Measurements from ENCODE around the gene ARID3A. TPM values are rescaled to one million over a fixed set of nuclear protein-coding genes. Genes with fewer than 3 reads are reported as not detected.

Gene ARID3A
- total RNA-seq, 1 experiment from 2014 or later, result 5.6 TPM

DNA sequence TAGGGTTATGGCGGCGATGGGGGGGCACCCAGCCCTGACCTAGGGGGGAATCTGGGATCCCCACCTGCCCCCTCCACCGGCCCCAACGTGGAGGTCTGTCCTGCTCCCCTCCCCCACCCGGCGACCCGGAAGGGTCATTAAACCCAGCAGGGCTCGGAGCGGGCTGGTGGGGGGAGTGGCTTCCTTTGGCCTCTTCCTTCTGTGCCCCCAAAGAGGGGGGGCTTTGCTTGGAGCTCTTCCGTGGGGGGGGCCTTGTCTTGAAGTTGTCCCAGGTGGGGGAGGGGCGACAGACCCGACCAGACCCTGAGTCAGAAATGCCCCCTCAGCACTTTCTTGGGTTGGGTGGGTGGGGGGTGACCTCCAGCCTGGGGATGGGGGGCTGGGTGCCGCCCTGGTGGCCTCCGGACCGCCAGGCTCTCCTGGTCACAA lies 1.5 kb downstream of the ARID3A start:
- H3K9ac ChIP-seq (ENCODE audit: low read length), result no peak overlapping the region
- no peaks in the 10 kb centered on the region for H3K9me2 ChIP-seq (replicated peaks; ENCODE audit: low read length)
- H3K4me2 ChIP-seq (ENCODE audit: low read length), result peak overlapping the region; percentile 90; the same call in 1 of the 2 replicates
- DNase-seq (no peak), ATAC-seq (no peak)
- H3K4me3 ChIP-seq (ENCODE audit: low read length), result peak overlapping the region; percentile 81; the same call in 1 of the 2 replicates
- no peak overlapping the region for H3K27ac ChIP-seq (ENCODE audit: low read length)
- H4K20me1 ChIP-seq (ENCODE audit: low read length), result no peaks in the 10 kb centered on the region
- ChIA-PET POLR2A (ENCODE audit: unreplicated experiment) (no interaction called here), CTCF (no interaction called here)
- no peak overlapping the region for H2AFZ ChIP-seq (ENCODE audit: low read length)
- no peaks in the 10 kb centered on the region for H3F3A ChIP-seq (ENCODE audit: low read length, unreplicated experiment)
- intact Hi-C loops (cut with micrococcal nuclease), result no loop called here
- no peaks in the 10 kb centered on the region for H3K9me3 ChIP-seq (ENCODE audit: low read length)
- BruUV-seq (replicated peaks), result no TSS peak
- H3K36me3 ChIP-seq (ENCODE audit: low read depth, low read length), result no peaks in the 10 kb centered on the region
- TF ChIP-seq, protein P1, sequence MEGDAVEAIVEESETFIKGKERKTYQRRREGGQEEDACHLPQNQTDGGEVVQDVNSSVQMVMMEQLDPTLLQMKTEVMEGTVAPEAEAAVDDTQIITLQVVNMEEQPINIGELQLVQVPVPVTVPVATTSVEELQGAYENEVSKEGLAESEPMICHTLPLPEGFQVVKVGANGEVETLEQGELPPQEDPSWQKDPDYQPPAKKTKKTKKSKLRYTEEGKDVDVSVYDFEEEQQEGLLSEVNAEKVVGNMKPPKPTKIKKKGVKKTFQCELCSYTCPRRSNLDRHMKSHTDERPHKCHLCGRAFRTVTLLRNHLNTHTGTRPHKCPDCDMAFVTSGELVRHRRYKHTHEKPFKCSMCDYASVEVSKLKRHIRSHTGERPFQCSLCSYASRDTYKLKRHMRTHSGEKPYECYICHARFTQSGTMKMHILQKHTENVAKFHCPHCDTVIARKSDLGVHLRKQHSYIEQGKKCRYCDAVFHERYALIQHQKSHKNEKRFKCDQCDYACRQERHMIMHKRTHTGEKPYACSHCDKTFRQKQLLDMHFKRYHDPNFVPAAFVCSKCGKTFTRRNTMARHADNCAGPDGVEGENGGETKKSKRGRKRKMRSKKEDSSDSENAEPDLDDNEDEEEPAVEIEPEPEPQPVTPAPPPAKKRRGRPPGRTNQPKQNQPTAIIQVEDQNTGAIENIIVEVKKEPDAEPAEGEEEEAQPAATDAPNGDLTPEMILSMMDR (conservative IDR thresholded peaks at IDR 0.05; ENCODE audit: low read depth, low read length), result no peak
- TF ChIP-seq EZH2 (IDR thresholded peaks at IDR 0.05; ENCODE audit: low read length, unreplicated experiment), result no peak
- TF ChIP-seq EZH2phosphoT487 (IDR thresholded peaks at IDR 0.05; ENCODE audit: borderline replicate concordance, low read length), result no peak
- 0 out of 2 replicates have a peak, but pooled peaks cover 3% of the 10 kb centered on the region for H3K79me2 ChIP-seq (ENCODE audit: low read length)
- no peaks in the 10 kb centered on the region for H3K27me3 ChIP-seq (ENCODE audit: low read length)
- H3K4me1 ChIP-seq (ENCODE audit: insufficient read depth, low read length), result no peaks in the 10 kb centered on the region; the same call in 1 of the 2 replicates

DNA sequence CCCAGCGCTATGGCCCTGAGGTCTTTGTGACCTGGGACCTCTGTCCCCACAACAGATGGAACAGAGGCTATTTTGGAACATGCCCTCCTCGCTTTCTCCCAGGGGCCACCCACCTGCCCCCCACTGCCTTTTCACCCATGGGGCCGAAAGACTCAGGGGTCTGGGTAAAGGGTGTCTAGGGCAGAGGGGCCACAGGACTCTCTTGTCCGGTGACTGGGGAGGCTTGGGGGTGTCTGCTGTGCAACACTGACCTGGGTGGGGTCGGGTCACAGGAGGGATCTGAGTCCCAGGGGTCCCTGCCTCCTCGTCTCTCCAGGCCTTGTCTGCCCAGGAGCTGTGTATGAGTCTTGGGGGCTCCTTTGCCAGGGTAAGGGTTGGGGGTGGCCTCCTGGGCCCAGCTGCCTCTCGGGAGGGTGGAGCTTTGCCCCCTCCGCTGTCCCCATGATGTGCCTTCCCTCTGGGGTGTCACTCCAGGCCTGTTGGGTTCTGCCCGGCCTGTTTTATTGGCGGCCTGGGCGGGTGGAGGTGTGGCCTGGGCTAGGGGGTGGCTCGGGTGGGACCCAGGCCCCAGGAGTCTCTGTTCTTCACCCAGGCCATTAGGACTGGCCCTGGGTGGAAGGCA lies 2.1 kb downstream of the ARID3A start:
- ATAC-seq, result no peak
- Histone ChIP-seq H3K79me2 (ENCODE audit: low read length) (0 out of 2 replicates have a peak, but pooled peaks cover 3% of the 10 kb centered on the region), H3K9me3 (ENCODE audit: low read length) (no peaks in the 10 kb centered on the region), H3K4me1 (ENCODE audit: insufficient read depth, low read length) (no peaks in the 10 kb centered on the region; the same call in 1 of the 2 replicates), H4K20me1 (ENCODE audit: low read length) (no peaks in the 10 kb centered on the region), H3K4me3 (ENCODE audit: low read length) (no peak overlapping the region), H3K27ac (ENCODE audit: low read length) (no peak overlapping the region), H3K9ac (ENCODE audit: low read length) (no peak overlapping the region), H3F3A (ENCODE audit: low read length, unreplicated experiment) (no peaks in the 10 kb centered on the region), H3K27me3 (ENCODE audit: low read length) (no peaks in the 10 kb centered on the region), H3K36me3 (ENCODE audit: low read depth, low read length) (no peaks in the 10 kb centered on the region), H3K9me2 (replicated peaks; ENCODE audit: low read length) (no peaks in the 10 kb centered on the region), H3K4me2 (ENCODE audit: low read length) (no peak overlapping the region), H2AFZ (ENCODE audit: low read length) (no peak overlapping the region)
- no peak for DNase-seq
- BruUV-seq (replicated peaks), result no TSS peak
- no peak for TF ChIP-seq EZH2phosphoT487 (IDR thresholded peaks at IDR 0.05; ENCODE audit: borderline replicate concordance, low read length)
- no peak for TF ChIP-seq EZH2 (IDR thresholded peaks at IDR 0.05; ENCODE audit: low read length, unreplicated experiment)
- TF ChIP-seq, protein P1 (conservative IDR thresholded peaks at IDR 0.05; ENCODE audit: low read depth, low read length), result no peak
- ChIA-PET POLR2A (ENCODE audit: unreplicated experiment) (no interaction called here), CTCF (no interaction called here)
- intact Hi-C loops (cut with micrococcal nuclease), result no loop called here

DNA sequence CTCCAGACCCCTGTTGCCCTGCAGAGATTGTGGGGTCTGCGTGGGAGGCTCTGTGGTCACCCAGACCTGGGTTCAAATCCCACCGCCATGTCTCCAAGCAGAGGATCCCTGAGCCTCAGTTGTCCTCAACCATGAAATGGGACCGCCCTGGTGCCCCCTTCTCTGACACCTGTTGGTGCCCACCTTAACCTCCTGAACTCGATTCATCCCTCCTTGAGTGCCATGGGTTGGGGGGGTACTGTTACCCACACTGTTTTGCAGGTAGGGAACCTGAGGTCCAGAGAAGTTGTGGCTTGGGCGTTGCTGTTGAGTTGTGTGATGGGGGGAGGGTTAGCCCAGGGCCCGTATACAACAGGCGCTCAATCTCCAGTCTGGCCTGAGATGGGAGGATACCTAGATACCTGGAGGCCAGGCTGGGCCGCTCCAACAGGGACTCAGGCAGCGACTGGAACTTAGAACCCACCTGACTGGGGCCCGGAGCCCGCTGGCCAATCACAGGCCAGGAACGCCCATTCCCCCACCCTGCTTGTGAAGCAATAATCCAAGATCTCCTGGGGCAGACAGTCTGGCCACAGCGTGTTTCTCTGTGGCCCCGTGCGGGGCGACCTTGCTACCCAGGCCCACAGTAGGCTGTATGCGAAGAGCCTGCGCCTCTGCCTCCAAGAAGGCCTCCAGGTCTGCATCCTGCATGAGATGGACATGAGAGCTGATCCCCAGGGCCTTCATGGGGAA lies 2.8 kb downstream of the ARID3A start:
- Histone ChIP-seq H3K4me2 (ENCODE audit: low read length) (no peak overlapping the region), H3K79me2 (ENCODE audit: low read length) (0 out of 2 replicates have a peak, but pooled peaks cover 3% of the 10 kb centered on the region), H3K9me2 (replicated peaks; ENCODE audit: low read length) (no peaks in the 10 kb centered on the region), H3K4me1 (ENCODE audit: insufficient read depth, low read length) (no peaks in the 10 kb centered on the region; the same call in 1 of the 2 replicates), H3K27me3 (ENCODE audit: low read length) (no peaks in the 10 kb centered on the region), H3K27ac (ENCODE audit: low read length) (no peak overlapping the region), H3K4me3 (ENCODE audit: low read length) (no peak overlapping the region), H2AFZ (ENCODE audit: low read length) (no peak overlapping the region), H3K9ac (ENCODE audit: low read length) (no peak overlapping the region), H3K36me3 (ENCODE audit: low read depth, low read length) (no peaks in the 10 kb centered on the region), H4K20me1 (ENCODE audit: low read length) (no peaks in the 10 kb centered on the region), H3F3A (ENCODE audit: low read length, unreplicated experiment) (no peaks in the 10 kb centered on the region), H3K9me3 (ENCODE audit: low read length) (no peaks in the 10 kb centered on the region)
- DNase-seq (no peak), ATAC-seq (no peak)
- intact Hi-C loops (cut with micrococcal nuclease), result no loop called here
- TF ChIP-seq EZH2phosphoT487 (IDR thresholded peaks at IDR 0.05; ENCODE audit: borderline replicate concordance, low read length), result no peak
- TF ChIP-seq EZH2 (IDR thresholded peaks at IDR 0.05; ENCODE audit: low read length, unreplicated experiment), result no peak
- TF ChIP-seq, protein P1 (conservative IDR thresholded peaks at IDR 0.05; ENCODE audit: low read depth, low read length), result no peak
- no TSS peak for BruUV-seq (replicated peaks)
- ChIA-PET CTCF (no interaction called here), POLR2A (ENCODE audit: unreplicated experiment) (no interaction called here)
